Measurements from ENCODE around the gene ITGB6.

Gene ITGB6

GRCh38 chr2:160199683-160200389 is at the start of gene ITGB6:
Gene ITGB6, minus strand, starts transcription at chr2:160200272. Its CDS starts 209 bp downstream, at chr2:160200063.
- Mint-ChIP-seq H3K27ac (no peak within 1 kb of the TSS), H3K4me1 (peaks cover 4% of the 10 kb centered on the region), H3K9me3 (no peaks in the 10 kb centered on the region), H3K4me3 (no peak within 1 kb of the TSS), H3K27me3 (no peaks in the 10 kb centered on the region), H3K36me3 (no peaks in the 10 kb centered on the region)
- no peak for ATAC-seq (ENCODE audit: low read depth)
- no peak for DNase-seq (ENCODE audit: low spot score in 2 of 2)

GRCh38 chr2:160247296-160248035 is 47.4 kb upstream of the ITGB6 start:
- no peak overlapping the region for H3K4me3 Mint-ChIP-seq
- no peak overlapping the region for H3K27ac Mint-ChIP-seq
- H3K4me1 Mint-ChIP-seq: peaks cover 3% of the 10 kb centered on the region
- ATAC-seq (ENCODE audit: low read depth): no peak
- H3K36me3 Mint-ChIP-seq: no peaks in the 10 kb centered on the region
- no peak for DNase-seq (ENCODE audit: low spot score in 2 of 2)
- H3K27me3 Mint-ChIP-seq: no peaks in the 10 kb centered on the region
- H3K9me3 Mint-ChIP-seq: no peaks in the 10 kb centered on the region

- no peaks in the 10 kb centered on the region for H3K27me3 Mint-ChIP-seq
- no peaks in the 10 kb centered on the region for H3K9me3 Mint-ChIP-seq
- no peaks in the 10 kb centered on the region for H3K36me3 Mint-ChIP-seq
- no peak for ATAC-seq (ENCODE audit: low read depth)
- no peak overlapping the region for H3K27ac Mint-ChIP-seq
- H3K4me3 Mint-ChIP-seq: no peak overlapping the region
- DNase-seq (ENCODE audit: low spot score in 2 of 2): no peak
- no peaks in the 10 kb centered on the region for H3K4me1 Mint-ChIP-seq
Observed at GRCh38 chr2:160246356-160246755, 46.3 kb upstream of the ITGB6 start.

- Mint-ChIP-seq H3K4me1 (no peaks in the 10 kb centered on the region), H3K27me3 (no peaks in the 10 kb centered on the region), H3K36me3 (no peaks in the 10 kb centered on the region), H3K4me3 (no peak overlapping the region), H3K9me3 (no peaks in the 10 kb centered on the region), H3K27ac (no peak overlapping the region)
- ATAC-seq (ENCODE audit: low read depth) (no peak), DNase-seq (ENCODE audit: low spot score in 2 of 2) (no peak)
Observed at GRCh38 chr2:160245614-160246155, 45.6 kb upstream of the ITGB6 start.

- no peak for ATAC-seq (ENCODE audit: low read depth)
- Mint-ChIP-seq H3K9me3 (no peaks in the 10 kb centered on the region), H3K27ac (no peak overlapping the region), H3K4me3 (no peak overlapping the region), H3K27me3 (no peaks in the 10 kb centered on the region), H3K4me1 (no peaks in the 10 kb centered on the region), H3K36me3 (no peaks in the 10 kb centered on the region)
- no peak for DNase-seq (ENCODE audit: low spot score in 2 of 2)
Observed at GRCh38 chr2:160242893-160243564, 43.0 kb upstream of the ITGB6 start.

DNA sequence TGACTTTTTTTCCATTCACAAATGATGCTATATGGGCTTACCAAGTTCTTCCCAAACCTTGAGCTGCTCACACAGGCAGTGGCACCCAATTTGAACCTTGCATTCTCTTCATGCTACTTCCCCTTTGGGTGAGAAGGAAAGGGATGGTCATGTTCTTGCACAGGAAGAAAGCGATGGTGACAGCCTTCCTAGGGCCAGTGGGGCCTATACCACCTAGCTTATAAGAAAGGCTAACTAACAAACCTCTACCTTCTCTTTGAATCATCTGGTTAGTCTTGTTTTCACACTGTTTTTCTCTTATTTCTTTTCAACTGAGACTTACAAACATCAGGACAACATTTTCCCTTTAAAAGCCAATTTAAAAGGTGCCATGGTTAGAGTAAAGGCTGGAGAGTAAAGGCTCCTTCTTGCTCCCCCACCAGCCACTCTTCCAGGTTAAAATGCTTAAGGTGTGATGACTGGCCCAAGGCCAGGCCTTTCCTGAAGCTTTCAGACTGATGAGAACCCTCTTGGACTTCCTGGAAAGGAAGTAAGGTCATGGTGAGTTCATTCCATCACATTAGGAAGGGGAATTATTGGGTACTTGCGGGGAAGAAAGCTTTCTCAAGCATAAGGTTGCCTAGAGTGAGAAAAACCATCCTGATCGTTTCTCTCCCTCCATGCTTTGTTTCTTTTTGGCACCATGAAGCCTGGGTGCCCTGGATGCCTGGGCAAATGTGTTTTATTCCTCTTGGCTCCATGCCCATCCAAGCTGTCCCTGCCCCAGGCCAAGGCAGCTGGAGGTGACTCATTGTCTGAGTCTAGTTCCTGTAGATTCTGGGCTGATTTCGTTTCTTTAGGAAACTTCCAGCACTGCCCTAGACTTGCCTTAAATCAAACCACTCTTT is 41.4 kb upstream of the ITGB6 start:
- Mint-ChIP-seq H3K4me3 (no peak overlapping the region), H3K9me3 (no peaks in the 10 kb centered on the region), H3K27me3 (peaks cover 1% of the 10 kb centered on the region), H3K4me1 (no peaks in the 10 kb centered on the region), H3K36me3 (no peaks in the 10 kb centered on the region), H3K27ac (no peak overlapping the region)
- DNase-seq (ENCODE audit: low spot score in 2 of 2) (no peak), ATAC-seq (ENCODE audit: low read depth) (no peak)

DNA sequence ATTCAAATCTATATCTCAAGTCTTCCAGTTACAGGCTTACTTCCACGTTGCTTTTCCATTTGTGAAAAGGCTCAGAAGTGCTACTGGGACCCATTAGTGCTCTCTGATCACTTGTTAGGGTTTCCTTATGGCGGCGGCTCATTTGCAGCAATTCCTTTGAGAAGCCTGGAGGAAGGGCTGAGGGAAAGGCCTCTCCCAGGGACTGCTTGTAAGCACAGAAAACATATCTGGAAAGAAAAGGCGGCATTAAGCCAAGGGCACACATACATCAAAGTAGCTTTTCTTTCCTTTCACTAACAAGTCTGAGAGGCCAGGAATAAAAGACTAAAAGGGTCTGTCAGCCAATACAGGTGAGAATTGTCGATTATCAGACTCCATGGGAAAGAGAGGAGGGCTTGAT is 39.4 kb upstream of the ITGB6 start:
- ATAC-seq (ENCODE audit: low read depth): no peak
- Mint-ChIP-seq H3K27ac (no peak overlapping the region), H3K27me3 (peaks cover 1% of the 10 kb centered on the region), H3K9me3 (no peaks in the 10 kb centered on the region), H3K4me1 (no peaks in the 10 kb centered on the region), H3K4me3 (no peak overlapping the region), H3K36me3 (no peaks in the 10 kb centered on the region)
- no peak for DNase-seq (ENCODE audit: low spot score in 2 of 2)

GRCh38 chr2:160238392-160238791 is 38.3 kb upstream of the ITGB6 start:
- Mint-ChIP-seq H3K9me3 (no peaks in the 10 kb centered on the region), H3K27ac (no peak overlapping the region), H3K4me1 (no peaks in the 10 kb centered on the region), H3K27me3 (peaks cover 1% of the 10 kb centered on the region), H3K36me3 (no peaks in the 10 kb centered on the region), H3K4me3 (no peak overlapping the region)
- ATAC-seq (ENCODE audit: low read depth) (no peak), DNase-seq (ENCODE audit: low spot score in 2 of 2) (no peak)

DNA sequence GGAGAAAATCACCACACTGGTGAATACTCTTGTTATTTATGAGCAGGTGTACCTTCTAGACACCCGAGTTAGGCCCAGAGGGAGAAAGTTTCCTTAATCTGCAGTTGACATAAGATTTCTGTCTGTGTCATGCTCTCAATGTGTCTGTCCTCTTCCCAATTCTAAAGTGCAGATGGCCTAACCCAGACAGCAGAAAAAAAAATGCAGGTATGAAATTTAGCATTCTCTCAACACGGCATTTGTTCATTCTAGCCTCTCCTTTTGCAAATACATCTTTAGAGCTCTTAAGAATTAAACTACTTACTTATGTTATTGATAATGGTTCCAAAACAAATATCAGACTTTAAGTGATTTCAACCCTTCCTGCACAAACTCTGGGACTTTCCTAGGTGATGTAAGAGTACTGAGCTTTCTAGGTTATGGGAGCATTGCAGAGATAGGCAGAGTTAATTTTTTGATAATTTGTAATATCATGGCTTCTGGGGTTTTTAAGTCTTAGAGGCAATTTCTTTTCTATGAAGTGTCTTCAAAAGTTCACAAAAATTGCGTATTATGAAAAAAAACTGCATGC is 32.9 kb upstream of the ITGB6 start:
- no peak overlapping the region for H3K4me3 Mint-ChIP-seq
- no peak overlapping the region for H3K27ac Mint-ChIP-seq
- ATAC-seq (ENCODE audit: low read depth) (no peak), DNase-seq (ENCODE audit: low spot score in 2 of 2) (no peak)
- H3K4me1 Mint-ChIP-seq: no peaks in the 10 kb centered on the region
- H3K27me3 Mint-ChIP-seq: peaks cover 2% of the 10 kb centered on the region
- no peaks in the 10 kb centered on the region for H3K9me3 Mint-ChIP-seq
- no peaks in the 10 kb centered on the region for H3K36me3 Mint-ChIP-seq

DNA sequence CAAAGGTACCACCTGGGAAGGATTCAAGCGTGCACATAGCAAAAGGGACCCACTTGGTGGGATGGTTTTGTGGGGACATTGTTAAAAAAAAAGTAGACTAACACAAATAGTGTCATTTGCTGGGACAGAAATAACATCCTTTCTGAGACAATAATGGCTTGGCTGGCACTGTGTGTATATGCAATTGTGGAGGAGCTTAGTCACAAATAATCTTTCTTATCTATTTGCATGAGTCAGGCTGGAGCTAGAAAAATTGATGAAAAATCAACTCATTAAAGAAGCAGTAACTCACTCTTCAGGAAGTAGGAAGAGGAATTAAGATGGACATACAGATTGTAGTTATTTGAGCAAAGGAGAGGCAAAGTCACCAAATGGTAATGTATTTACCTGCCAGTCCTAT is 29.5 kb upstream of the ITGB6 start:
- ATAC-seq (ENCODE audit: low read depth) (no peak), DNase-seq (ENCODE audit: low spot score in 2 of 2) (no peak)
- Mint-ChIP-seq H3K4me1 (no peaks in the 10 kb centered on the region), H3K36me3 (no peaks in the 10 kb centered on the region), H3K9me3 (no peaks in the 10 kb centered on the region), H3K27ac (no peak overlapping the region), H3K4me3 (no peak overlapping the region), H3K27me3 (peaks cover 8% of the 10 kb centered on the region)

GRCh38 chr2:160228141-160228917 is 28.3 kb upstream of the ITGB6 start:
- Mint-ChIP-seq H3K4me3 (no peak overlapping the region), H3K27ac (no peak overlapping the region), H3K27me3 (peaks cover 8% of the 10 kb centered on the region), H3K36me3 (no peaks in the 10 kb centered on the region), H3K9me3 (no peaks in the 10 kb centered on the region), H3K4me1 (no peaks in the 10 kb centered on the region)
- DNase-seq (ENCODE audit: low spot score in 2 of 2) (no peak), ATAC-seq (ENCODE audit: low read depth) (no peak)

GRCh38 chr2:160227293-160227915 is 27.3 kb upstream of the ITGB6 start:
- no peaks in the 10 kb centered on the region for H3K4me1 Mint-ChIP-seq
- no peaks in the 10 kb centered on the region for H3K36me3 Mint-ChIP-seq
- ATAC-seq (ENCODE audit: low read depth): no peak

More at GRCh38 chr2:160227293-160227915, 27.3 kb upstream of the ITGB6 start:
- DNase-seq (ENCODE audit: low spot score in 2 of 2): no peak
- no peak overlapping the region for H3K4me3 Mint-ChIP-seq
- peaks cover 9% of the 10 kb centered on the region for H3K27me3 Mint-ChIP-seq
- H3K9me3 Mint-ChIP-seq: no peaks in the 10 kb centered on the region
- H3K27ac Mint-ChIP-seq: no peak overlapping the region

All from memory B cell (primary cell).